CD4-positive, alpha-beta T cell (primary cell): ENCODE measurements around the gene ERO1A. TPM values are rescaled to one million over a fixed set of nuclear protein-coding genes. Genes with fewer than 3 reads are reported as not detected.

Experiments used
- ATAC-seq: fragments of 200-7000 bp; cut with Tn5 transposase; one replicate; pipeline ENCODE4 v1.10.0; 2022; ENCODE audit warnings: mild to moderate bottlenecking; ENCODE audit not compliant: poor library complexity
- CTCF ChIA-PET: fragments of 350-600 bp; sonication (Branson Sonifier 250); formaldehyde crosslinking; loops from one replicate; lab custom pipeline; 2021; ENCODE audit warnings: antibody characterized with exemption, inconsistent platforms; lab: Charles Lee
- POLR2A ChIA-PET: fragments of 350-600 bp; sonication (Branson Sonifier 250); formaldehyde crosslinking; loops from one replicate; lab custom pipeline; 2021; ENCODE audit warnings: antibody characterized with exemption, inconsistent platforms; lab: Charles Lee
- DNase-seq, 14 experiments: peaks; one replicate each; pipeline ENCODE4 v3.0.0-alpha.2; 2013 to 2020; ENCODE audit warnings: mixed read lengths in 2 of 14
- H3K27ac ChIP-seq, 2 donors: one replicate each; pipeline versions ENCODE4 v1.5.1 to v1.7.0; 2013; ENCODE audit warnings: low read length in 2 of 2, low read depth in 1 of 2, mild to moderate bottlenecking in 1 of 2
- H3K27me3 ChIP-seq, 2 experiments: 1 replicate in 1 of 2; 2 replicates in 1 of 2; pipeline versions ENCODE4 v1.6.1 to v1.7.0; 2013; ENCODE audit warnings: low read length in 2 of 2, control low read depth in 1 of 2, mild to moderate bottlenecking in 1 of 2, moderate library complexity in 1 of 2; ENCODE audit not compliant: insufficient read depth in 2 of 2, control insufficient read depth in 1 of 2
- H3K36me3 ChIP-seq: one replicate; pipeline ENCODE4 v1.6.1; 2013; ENCODE audit warnings: low read length, control low read depth; ENCODE audit not compliant: insufficient read depth
- H3K4me1 ChIP-seq: one replicate; pipeline ENCODE4 v1.6.1; 2013; ENCODE audit warnings: low read length, control low read depth; ENCODE audit not compliant: insufficient read depth
- H3K4me3 ChIP-seq: one replicate; pipeline ENCODE4 v1.5.1; 2013; ENCODE audit warnings: mild to moderate bottlenecking, low read length, moderate library complexity
- H3K9me3 ChIP-seq, 2 experiments: 1 replicate in 1 of 2; 2 replicates in 1 of 2; pipeline versions ENCODE4 v1.6.1 to v1.7.0; 2013; ENCODE audit warnings: low read length in 2 of 2, mild to moderate bottlenecking in 2 of 2, control low read depth in 1 of 2, moderate library complexity in 1 of 2; ENCODE audit not compliant: control insufficient read depth in 1 of 2, insufficient read depth in 1 of 2
- H3K27ac Mint-ChIP-seq: one replicate; pipeline ENCODE4 v1.8.0; 2020; ENCODE audit warnings: mixed read lengths
- H3K27me3 Mint-ChIP-seq: one replicate; pipeline ENCODE4 v1.8.0; 2021; ENCODE audit warnings: mixed read lengths
- H3K36me3 Mint-ChIP-seq: one replicate; pipeline ENCODE4 v1.8.0; 2021; ENCODE audit warnings: low read depth, mixed read lengths
- H3K4me1 Mint-ChIP-seq: one replicate; pipeline ENCODE4 v1.8.0; 2021; ENCODE audit warnings: low read depth, mixed read lengths
- H3K4me3 Mint-ChIP-seq: one replicate; pipeline ENCODE4 v1.8.0; 2020; ENCODE audit warnings: mild to moderate bottlenecking, mixed read lengths
- H3K9me3 Mint-ChIP-seq: one replicate; pipeline ENCODE4 v1.8.0; 2020; ENCODE audit warnings: mixed read lengths
- CTCF ChIP-seq: fragments of 200-600 bp; IDR thresholded peaks from one replicate; pipeline ENCODE4 v1.8.0; 2022; ENCODE audit warnings: antibody characterized with exemption, mild to moderate bottlenecking
- intact Hi-C, 2 experiments: fragments of 100-400 bp; cut with DNase I in 1 of 2; cut with micrococcal nuclease in 1 of 2; formaldehyde crosslinking; loops; one replicate each; pipeline versions ENCODE4 v1.15.1 to v1.9.0; 2023 to 2025; cut with DNase I, micrococcal nuclease
- total RNA-seq, 174 experiments: library from RNA in 2 of 174; stranded (reverse) in 2 of 174; gene quantifications; one replicate each; pipeline ENCODE4 v1.2.3 and lab custom pipeline; 2021 to 2026

The ERO1A gene
- total RNA-seq, 2 experiments from 2014 or later, result 58.6 to 60.7 TPM

GRCh38 chr14:52596861-52597260 lies 98.5 kb downstream of the ERO1A start:
- CTCF ChIA-PET, result no interaction called here
- DNase-seq (no peak), ATAC-seq (no peak)
- Histone ChIP-seq H3K4me1 (no peaks in the 10 kb centered on the region), H3K27ac (no peak overlapping the region), H3K4me3 (no peak overlapping the region), H3K27me3 (no peaks in the 10 kb centered on the region), H3K9me3 (peaks cover 0 to 7% of the 10 kb centered on the region in 2 experiments), H3K36me3 (no peaks in the 10 kb centered on the region)
- Mint-ChIP-seq H3K27me3 (no peaks in the 10 kb centered on the region), H3K9me3 (peaks cover 7% of the 10 kb centered on the region), H3K4me3 (no peak overlapping the region), H3K36me3 (peaks cover 6% of the 10 kb centered on the region), H3K27ac (no peak overlapping the region), H3K4me1 (no peaks in the 10 kb centered on the region)
- intact Hi-C loops, result no loop called here
- POLR2A ChIA-PET, result no interaction called here
- TF ChIP-seq CTCF, result no peak

DNA sequence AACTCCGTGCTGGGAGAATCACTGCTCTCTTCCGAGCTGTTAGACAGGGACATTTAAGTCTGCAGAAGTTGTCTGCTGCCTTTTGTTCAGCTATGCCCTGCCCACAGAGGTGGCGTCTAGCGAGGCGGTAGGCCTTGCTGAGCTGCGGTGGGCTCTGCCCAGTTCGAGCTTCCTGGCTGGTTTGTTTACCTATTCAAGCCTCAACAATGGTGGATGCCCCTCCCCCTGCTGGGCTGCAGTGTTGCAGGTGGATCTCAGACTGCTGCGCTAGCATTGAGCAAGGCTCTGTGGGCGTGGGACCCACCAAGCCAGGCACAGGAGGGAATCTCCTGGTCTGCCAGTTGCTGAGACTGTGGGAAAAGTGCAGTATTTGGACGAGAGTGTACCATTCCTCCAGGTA lies 99.0 kb downstream of the ERO1A start:
- Mint-ChIP-seq H3K4me3 (no peak overlapping the region), H3K27ac (no peak overlapping the region), H3K27me3 (no peaks in the 10 kb centered on the region), H3K4me1 (no peaks in the 10 kb centered on the region), H3K9me3 (peaks cover 7% of the 10 kb centered on the region), H3K36me3 (peaks cover 6% of the 10 kb centered on the region)
- CTCF ChIA-PET, result no interaction called here
- Histone ChIP-seq H3K4me1 (no peaks in the 10 kb centered on the region), H3K27me3 (no peaks in the 10 kb centered on the region), H3K27ac (no peak overlapping the region), H3K4me3 (no peak overlapping the region), H3K36me3 (no peaks in the 10 kb centered on the region), H3K9me3 (peaks cover 0 to 7% of the 10 kb centered on the region in 2 experiments)
- DNase-seq (no peak), ATAC-seq (no peak)
- POLR2A ChIA-PET, result no interaction called here
- TF ChIP-seq CTCF, result no peak
- intact Hi-C loops, result no loop called here

GRCh38 chr14:52590318-52590717 lies 105.0 kb downstream of the ERO1A start:
- no peaks in the 10 kb centered on the region for H3K4me1 ChIP-seq
- Mint-ChIP-seq H3K4me3 (no peak overlapping the region), H3K27ac (no peak overlapping the region), H3K9me3 (peaks cover 1% of the 10 kb centered on the region), H3K4me1 (no peaks in the 10 kb centered on the region), H3K36me3 (peaks cover 2% of the 10 kb centered on the region), H3K27me3 (no peaks in the 10 kb centered on the region)
- no peak for DNase-seq
- intact Hi-C loops, result no loop called here
- no peaks in the 10 kb centered on the region for H3K36me3 ChIP-seq
- no peak for TF ChIP-seq CTCF
- CTCF ChIA-PET, result no interaction called here
- POLR2A ChIA-PET, result no interaction called here
- no peak overlapping the region for H3K27ac ChIP-seq
- ATAC-seq, result no peak
- no peaks in the 10 kb centered on the region for H3K27me3 ChIP-seq
- no peak overlapping the region for H3K4me3 ChIP-seq
- no peaks in the 10 kb centered on the region for H3K9me3 ChIP-seq

Other genes with a start within 250 kb of the ERO1A start
- gene TXNDC16, start 143.1 kb downstream of the ERO1A start, total RNA-seq, result 10 to 100 TPM; 10.4 to 11.4 TPM
- gene GPR137C, start 142.7 kb downstream of the ERO1A start, total RNA-seq, result under 1 TPM; 0.08 to 0.19 TPM
- 100 to 1,000 TPM; 110 to 111 TPM for gene PSMC6, start 11.6 kb upstream of the ERO1A start, total RNA-seq
- 10 to 100 TPM; 15.3 to 16.2 TPM for gene STYX, start 34.6 kb upstream of the ERO1A start, total RNA-seq
- gene GNPNAT1, start 96.0 kb upstream of the ERO1A start, total RNA-seq, result 1 to 10 TPM; 3.8 to 4.6 TPM